Activated CD8-positive, alpha-beta memory T cell treated with anti-CD3 and anti-CD28 coated beads for 36 hours (primary cell): ENCODE measurements around the gene JAZF1. TPM values are rescaled to one million over a fixed set of nuclear protein-coding genes. Genes with fewer than 3 reads are reported as not detected.

ENCODE experiments used
- CTCF ChIA-PET: fragments of 350-600 bp; sonication (Branson Sonifier 250); formaldehyde crosslinking; loops from one replicate; lab custom pipeline; 2021; ENCODE audit warnings: antibody characterized with exemption; lab: Charles Lee
- POLR2A ChIA-PET: fragments of 350-600 bp; sonication (Branson Sonifier 250); formaldehyde crosslinking; loops from one replicate; lab custom pipeline; 2021; ENCODE audit warnings: antibody characterized with exemption; lab: Charles Lee
- total RNA-seq, 2 experiments: library from RNA; stranded (reverse); gene quantifications; one replicate each; pipeline ENCODE4 v1.2.3, GENCODE V29; 2021

The JAZF1 gene
- total RNA-seq, 2 experiments from 2014 or later = 4.8 to 5.7 TPM

GRCh38 chr7:28069388-28069787 lies 111.2 kb downstream of the JAZF1 start:
- POLR2A ChIA-PET = no interaction called here
- CTCF ChIA-PET = interaction anchor here (1.4 kb wide), 1 partner anchor 9 kb away, joined by 3 read pairs; no protein-coding TSS in a partner anchor

GRCh38 chr7:28068811-28069216 lies 111.8 kb downstream of the JAZF1 start:
- CTCF ChIA-PET = interaction anchor here (1.4 kb wide), 1 partner anchor 9 kb away, joined by 3 read pairs; no protein-coding TSS in a partner anchor
- POLR2A ChIA-PET = no interaction called here

GRCh38 chr7:28067171-28067570 lies 113.4 kb downstream of the JAZF1 start:
- POLR2A ChIA-PET = no interaction called here
- CTCF ChIA-PET = interaction anchor here (0.7 kb wide), 1 partner anchor 300 kb away, joined by 4 read pairs; no protein-coding TSS in a partner anchor

GRCh38 chr7:28065721-28066285 lies 114.8 kb downstream of the JAZF1 start:
- ChIA-PET CTCF (interaction anchor here (0.7 kb wide), 1 partner anchor 1915 kb away, joined by 4 read pairs; no protein-coding TSS in a partner anchor), POLR2A (no interaction called here)

- ChIA-PET CTCF (no interaction called here), POLR2A (no interaction called here)
Observed at GRCh38 chr7:28065308-28065707, 115.3 kb downstream of the JAZF1 start.

- CTCF ChIA-PET = no interaction called here
- POLR2A ChIA-PET = no interaction called here
Observed at GRCh38 chr7:28064437-28064836, 116.2 kb downstream of the JAZF1 start.

GRCh38 chr7:28062197-28062991 lies 118.2 kb downstream of the JAZF1 start:
- ChIA-PET CTCF (interaction anchor here (0.6 to 1.4 kb wide), 12 partner anchors 8 to 59 kb away, joined by 3 to 7 read pairs (median 4); no protein-coding TSS in a partner anchor), POLR2A (no interaction called here)

- POLR2A ChIA-PET = no interaction called here
Observed at GRCh38 chr7:28061824-28062196, 118.8 kb downstream of the JAZF1 start.

GRCh38 chr7:28060371-28060950 lies 120.1 kb downstream of the JAZF1 start:
- ChIA-PET CTCF (interaction anchor here (0.6 to 1.1 kb wide), 2 partner anchors 15 to 275 kb away, joined by 3 read pairs; no protein-coding TSS in a partner anchor), POLR2A (no interaction called here)

More at GRCh38 chr7:28061824-28062196, 118.8 kb downstream of the JAZF1 start:
- CTCF ChIA-PET = interaction anchor here (0.6 to 1.4 kb wide), 12 partner anchors 8 to 60 kb away, joined by 3 to 7 read pairs (median 4); no protein-coding TSS in a partner anchor

GRCh38 chr7:28055161-28055544 lies 125.4 kb downstream of the JAZF1 start:
- POLR2A ChIA-PET = no interaction called here
- CTCF ChIA-PET = interaction anchor here (0.6 kb wide), 1 partner anchor 23 kb away, joined by 3 read pairs; no protein-coding TSS in a partner anchor

- POLR2A ChIA-PET = no interaction called here
- CTCF ChIA-PET = no interaction called here
Observed at GRCh38 chr7:28054531-28055160, 125.9 kb downstream of the JAZF1 start.

- ChIA-PET CTCF (interaction anchor here (1.2 kb wide), 1 partner anchor 9 kb away, joined by 3 read pairs; no protein-coding TSS in a partner anchor), POLR2A (no interaction called here)
Observed at GRCh38 chr7:28052933-28053332, 127.7 kb downstream of the JAZF1 start.

GRCh38 chr7:28048694-28049093 lies 131.9 kb downstream of the JAZF1 start:
- POLR2A ChIA-PET = no interaction called here
- CTCF ChIA-PET = no interaction called here

GRCh38 chr7:28046035-28046434 lies 134.6 kb downstream of the JAZF1 start:
- ChIA-PET POLR2A (no interaction called here), CTCF (no interaction called here)

- POLR2A ChIA-PET = no interaction called here
- CTCF ChIA-PET = no interaction called here
Observed at GRCh38 chr7:28045592-28045991, 135.0 kb downstream of the JAZF1 start.

- POLR2A ChIA-PET = no interaction called here
- CTCF ChIA-PET = interaction anchor here (0.5 kb wide), 1 partner anchor 468 kb away, joined by 3 read pairs; no protein-coding TSS in a partner anchor
Observed at GRCh38 chr7:28044825-28045224, 135.8 kb downstream of the JAZF1 start.

GRCh38 chr7:28042721-28043120 lies 137.9 kb downstream of the JAZF1 start:
- ChIA-PET CTCF (no interaction called here), POLR2A (no interaction called here)

- CTCF ChIA-PET = no interaction called here
Observed at GRCh38 chr7:28041508-28042314, 138.9 kb downstream of the JAZF1 start.

More at GRCh38 chr7:28041508-28042314, 138.9 kb downstream of the JAZF1 start:
- POLR2A ChIA-PET = no interaction called here
